MV-4-11 (cell line): Measurements from ENCODE around the gene KCNQ1.

Experiments
- DNase-seq: peaks from one replicate; lab custom pipeline; 2025; lab: John Stamatoyannopoulos, UW

Gene KCNQ1

GRCh38 chr11:2699531-2700414 lies 255.0 kb downstream of the KCNQ1 start, which contains the start of gene KCNQ1OT1:
KCNQ1OT1 (minus strand) TSS chr11:2699994.
- peak; percentile 91 for DNase-seq

GRCh38 chr11:2700415-2701211 lies 255.8 kb downstream of the KCNQ1 start:
- DNase-seq = peak; percentile 3

GRCh38 chr11:2701230-2701629 lies 256.4 kb downstream of the KCNQ1 start:
- DNase-seq = no peak

- no peak for DNase-seq
Measured at GRCh38 chr11:2701898-2702434, 257.2 kb downstream of the KCNQ1 start.

GRCh38 chr11:2702771-2703362 lies 258.1 kb downstream of the KCNQ1 start:
- DNase-seq = no peak

GRCh38 chr11:2703363-2704141 lies 258.7 kb downstream of the KCNQ1 start:
- DNase-seq = peak; percentile 12

- DNase-seq = no peak
Measured at GRCh38 chr11:2704356-2704755, 259.5 kb downstream of the KCNQ1 start.

- no peak for DNase-seq
Measured at GRCh38 chr11:2704896-2705606, 260.2 kb downstream of the KCNQ1 start.

GRCh38 chr11:2706321-2706720 lies 261.5 kb downstream of the KCNQ1 start:
- no peak for DNase-seq

GRCh38 chr11:2707736-2708135 lies 262.9 kb downstream of the KCNQ1 start:
- no peak for DNase-seq

GRCh38 chr11:2708151-2708581 lies 263.4 kb downstream of the KCNQ1 start:
- DNase-seq = no peak

GRCh38 chr11:2708757-2709281 lies 264.0 kb downstream of the KCNQ1 start:
- DNase-seq = no peak

- DNase-seq = peak; percentile 77
Measured at GRCh38 chr11:2709429-2709828, 264.6 kb downstream of the KCNQ1 start.

- peak; percentile 81 for DNase-seq
Measured at GRCh38 chr11:2711161-2711560, 266.4 kb downstream of the KCNQ1 start.

GRCh38 chr11:2713094-2713493 lies 268.3 kb downstream of the KCNQ1 start:
- no peak for DNase-seq

GRCh38 chr11:2713661-2714462 lies 269.1 kb downstream of the KCNQ1 start:
- no peak for DNase-seq

GRCh38 chr11:2714463-2714800 lies 269.6 kb downstream of the KCNQ1 start:
- no peak for DNase-seq

GRCh38 chr11:2714871-2715270 lies 270.1 kb downstream of the KCNQ1 start:
- DNase-seq = no peak

- DNase-seq = no peak
Measured at GRCh38 chr11:2715716-2716350, 271.0 kb downstream of the KCNQ1 start.
